GM10248 (cell line): ENCODE results near the gene DMRT1.

ENCODE experiments used
- CTCF ChIA-PET: fragments of 300-600 bp; sonication (Branson Sonifier 250); formaldehyde crosslinking; extraction: SDS; loops from one replicate; lab custom pipeline; 2021; ENCODE audit warnings: antibody characterized with exemption; lab: Yijun Ruan, JAX
- POLR2A ChIA-PET: fragments of 350-650 bp; sonication (Branson Sonifier 250); formaldehyde crosslinking; extraction: SDS; loops from one replicate; lab custom pipeline; 2020; ENCODE audit warnings: antibody characterized with exemption; lab: Yijun Ruan, JAX
- DNase-seq: peaks from one replicate; pipeline ENCODE4 v3.0.0; 2012; ENCODE audit errors: extremely low spot score
- TF ChIP-seq, protein P1 (sequence below): IDR thresholded peaks from 2 replicates; pipeline ENCODE4 v1.5.1; 2012; ENCODE audit warnings: mild to moderate bottlenecking, low read depth; ENCODE audit errors: extremely low read depth, missing control alignments, control extremely low read depth

Gene DMRT1

DNA sequence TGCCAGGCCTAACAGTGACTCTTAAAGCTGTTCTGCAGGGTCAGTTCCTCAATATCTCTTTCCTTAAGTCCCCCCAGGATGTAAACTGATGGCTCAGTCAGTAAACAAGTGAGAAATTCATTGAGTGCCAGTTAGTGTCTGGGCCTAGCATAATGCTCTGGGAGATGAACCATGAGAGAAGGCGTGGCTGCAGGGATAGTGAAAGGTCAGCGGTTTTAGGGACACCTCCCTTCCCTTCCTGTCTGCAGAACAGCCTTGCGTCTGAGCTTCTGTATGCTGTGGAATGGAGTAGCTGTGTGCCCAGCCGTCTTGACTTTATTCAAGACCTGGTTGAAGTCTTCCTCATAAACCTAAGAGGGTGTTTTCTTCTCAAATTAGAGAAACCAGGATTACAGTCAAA is 88.2 kb downstream of the DMRT1 start:
- TF ChIP-seq, protein P1, sequence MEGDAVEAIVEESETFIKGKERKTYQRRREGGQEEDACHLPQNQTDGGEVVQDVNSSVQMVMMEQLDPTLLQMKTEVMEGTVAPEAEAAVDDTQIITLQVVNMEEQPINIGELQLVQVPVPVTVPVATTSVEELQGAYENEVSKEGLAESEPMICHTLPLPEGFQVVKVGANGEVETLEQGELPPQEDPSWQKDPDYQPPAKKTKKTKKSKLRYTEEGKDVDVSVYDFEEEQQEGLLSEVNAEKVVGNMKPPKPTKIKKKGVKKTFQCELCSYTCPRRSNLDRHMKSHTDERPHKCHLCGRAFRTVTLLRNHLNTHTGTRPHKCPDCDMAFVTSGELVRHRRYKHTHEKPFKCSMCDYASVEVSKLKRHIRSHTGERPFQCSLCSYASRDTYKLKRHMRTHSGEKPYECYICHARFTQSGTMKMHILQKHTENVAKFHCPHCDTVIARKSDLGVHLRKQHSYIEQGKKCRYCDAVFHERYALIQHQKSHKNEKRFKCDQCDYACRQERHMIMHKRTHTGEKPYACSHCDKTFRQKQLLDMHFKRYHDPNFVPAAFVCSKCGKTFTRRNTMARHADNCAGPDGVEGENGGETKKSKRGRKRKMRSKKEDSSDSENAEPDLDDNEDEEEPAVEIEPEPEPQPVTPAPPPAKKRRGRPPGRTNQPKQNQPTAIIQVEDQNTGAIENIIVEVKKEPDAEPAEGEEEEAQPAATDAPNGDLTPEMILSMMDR, result no peak
- POLR2A ChIA-PET, result no interaction called here
- no peak for DNase-seq
- CTCF ChIA-PET, result interaction anchor here (1.1 to 1.4 kb wide), 2 partner anchors 11 to 56 kb away, joined by 3 read pairs; no protein-coding TSS in a partner anchor

DNA sequence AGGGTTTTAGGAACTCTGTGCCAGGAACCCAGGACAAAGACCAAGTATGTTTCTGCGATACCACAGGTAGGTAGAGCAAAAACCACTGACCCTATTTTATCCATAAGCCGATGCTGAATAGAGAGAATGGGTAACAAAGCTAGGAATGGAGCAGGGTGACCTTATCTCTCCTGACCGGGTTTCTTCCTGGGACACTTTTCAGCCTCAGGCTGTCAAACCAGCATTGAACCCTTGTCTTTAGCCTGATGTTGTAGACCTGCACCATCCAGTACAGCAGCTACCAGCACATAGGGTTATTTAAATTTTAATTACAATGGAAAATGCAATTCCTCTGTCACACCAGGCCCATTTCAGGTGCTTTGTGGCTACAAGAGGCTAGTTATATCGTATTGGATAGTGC is 91.9 kb downstream of the DMRT1 start:
- TF ChIP-seq, protein P1, result no peak
- POLR2A ChIA-PET, result no interaction called here
- CTCF ChIA-PET, result interaction anchor here (1.3 kb wide), 1 partner anchor 8 kb away, joined by 3 read pairs; no protein-coding TSS in a partner anchor
- no peak for DNase-seq

DNA sequence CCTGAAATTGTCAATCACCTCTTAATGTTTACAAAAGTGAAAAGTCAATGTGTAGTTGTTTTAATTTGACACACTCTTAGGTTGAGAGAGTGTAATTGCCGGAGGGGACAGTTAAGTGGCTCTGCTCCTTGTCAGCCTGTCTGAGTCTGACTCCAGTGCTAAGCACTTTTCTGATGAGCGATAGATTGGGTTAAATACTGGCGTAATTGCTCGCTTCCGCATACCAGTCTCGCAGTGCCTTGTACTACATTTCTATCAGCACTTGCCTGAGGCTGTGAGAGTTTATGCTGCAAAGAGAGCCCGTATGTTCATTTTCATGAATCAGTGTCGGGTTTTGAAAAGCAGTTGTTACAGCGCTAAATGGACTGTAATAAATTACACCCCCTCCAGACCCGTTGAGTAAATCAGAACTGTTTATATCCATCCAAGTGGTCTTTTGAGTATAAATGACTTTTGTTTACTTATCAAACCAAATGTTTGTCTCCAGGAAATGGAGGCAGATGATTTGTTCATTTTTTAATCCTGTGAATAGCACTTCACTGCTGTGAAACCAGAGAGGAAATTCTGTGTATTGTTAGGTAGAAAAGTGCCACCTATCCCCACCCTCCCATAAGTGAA is 94.0 kb downstream of the DMRT1 start:
- CTCF ChIA-PET, result interaction anchor here (1.1 kb wide), 1 partner anchor 18 kb away, joined by 3 read pairs; no protein-coding TSS in a partner anchor
- TF ChIP-seq, protein P1, result no peak
- POLR2A ChIA-PET, result no interaction called here
- no peak for DNase-seq

DNA sequence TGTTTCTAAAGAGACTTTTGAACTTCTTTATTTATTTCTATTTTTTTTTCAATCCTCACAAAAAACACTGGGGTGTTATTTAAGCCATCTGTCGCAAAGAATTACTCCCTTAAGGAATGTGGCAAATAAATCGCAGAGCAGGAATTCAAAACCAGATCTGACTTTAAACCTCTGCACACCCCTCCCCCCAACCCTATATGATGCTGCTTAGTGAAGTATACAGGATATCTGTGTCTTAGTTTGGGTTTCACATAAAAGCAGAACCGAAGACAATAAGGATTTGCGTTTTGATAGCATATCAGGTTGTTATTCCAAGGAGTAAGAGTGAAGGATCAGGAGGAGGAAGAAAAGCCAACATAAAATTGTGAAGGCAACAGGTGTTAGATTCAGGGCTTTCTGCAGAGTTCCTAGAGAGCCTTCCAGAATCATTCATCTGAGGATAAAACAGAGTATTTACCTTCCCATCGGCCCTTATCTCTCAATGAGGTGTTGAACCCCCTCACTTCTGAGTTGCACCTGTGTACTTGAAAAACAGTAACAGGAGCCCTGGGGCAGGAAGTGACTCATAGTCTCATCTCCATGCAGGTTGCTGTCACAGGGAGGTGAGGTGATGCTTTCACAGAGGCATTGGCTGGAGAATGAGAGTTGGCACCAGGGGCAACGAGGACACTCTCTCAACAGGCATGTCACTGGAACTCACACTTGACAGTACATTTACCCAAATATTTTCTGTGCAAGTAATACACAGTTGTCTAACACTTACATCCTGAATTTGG is 101.5 kb downstream of the DMRT1 start:
- no peak for DNase-seq
- ChIA-PET CTCF (no interaction called here), POLR2A (no interaction called here)
- TF ChIP-seq, protein P1, result no peak

DNA sequence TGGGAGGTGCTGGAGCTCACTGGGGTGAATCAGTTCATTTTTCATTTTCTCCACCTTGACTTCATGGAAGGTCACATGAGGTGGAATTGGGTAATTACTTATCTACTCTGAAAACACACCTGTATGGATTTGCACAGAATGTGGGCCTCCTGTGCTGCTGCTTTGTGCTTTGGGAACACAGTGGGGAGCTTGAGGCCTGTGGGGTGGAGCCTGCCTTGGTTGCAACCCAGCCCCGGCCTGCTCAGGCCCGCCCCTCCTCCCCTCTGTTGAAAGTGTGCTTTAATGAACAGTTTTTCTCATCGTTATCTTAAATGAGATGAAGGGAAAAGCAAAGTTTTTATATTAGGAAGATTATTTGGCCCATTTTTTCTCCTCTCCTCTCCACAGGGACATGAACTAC is 106.5 kb downstream of the DMRT1 start:
- ChIA-PET POLR2A (no interaction called here), CTCF (interaction anchor here (1.0 to 1.6 kb wide), 3 partner anchors 11 to 56 kb away, joined by 3 to 4 read pairs (median 3); no protein-coding TSS in a partner anchor)
- DNase-seq, result no peak
- TF ChIP-seq, protein P1, result no peak

DNA sequence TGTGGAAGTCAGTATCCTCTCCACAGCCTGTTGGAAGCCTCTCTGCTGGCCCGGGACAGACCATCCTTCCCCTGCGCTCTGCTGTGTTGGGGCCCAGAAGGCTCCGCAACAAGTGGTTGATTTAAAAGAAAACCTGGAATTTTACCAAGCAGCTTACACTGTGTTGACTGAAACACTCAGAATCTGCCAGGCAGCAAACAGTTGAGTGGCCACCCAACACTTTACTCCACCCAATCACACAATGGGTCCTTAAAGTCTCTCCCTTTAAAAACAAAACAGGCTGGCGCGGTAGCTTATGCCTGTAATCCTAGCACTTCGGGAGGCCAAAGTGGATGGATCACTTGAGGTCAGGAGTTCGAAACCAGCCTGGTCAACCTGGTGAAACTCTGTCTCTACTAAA is 107.0 kb downstream of the DMRT1 start:
- ChIA-PET POLR2A (no interaction called here), CTCF (interaction anchor here (0.8 to 1.6 kb wide), 3 partner anchors 10 to 55 kb away, joined by 3 to 4 read pairs (median 3); no protein-coding TSS in a partner anchor)
- TF ChIP-seq, protein P1, result no peak
- no peak for DNase-seq
